HL-60 (cell line): ENCODE measurements around the gene OR10A4.

Experiments used
- GABPA ChIP-seq: IDR thresholded peaks from 2 replicates; pipeline ENCODE4 v1.6.1; 2012; ENCODE audit warnings: low read depth
- POLR2AphosphoS5 ChIP-seq: IDR thresholded peaks from 2 replicates; pipeline ENCODE4 v1.6.1; 2012; ENCODE audit warnings: low read depth
- TF ChIP-seq, protein P1 (sequence below): IDR thresholded peaks from one replicate; pipeline ENCODE4 v1.5.1; 2011; ENCODE audit warnings: low read length, control low read depth, inconsistent platforms; ENCODE audit not compliant: insufficient read depth
- TF ChIP-seq, protein P2 (sequence below): IDR thresholded peaks from 2 replicates; pipeline ENCODE4 v1.6.1; 2012; ENCODE audit warnings: low read depth; ENCODE audit not compliant: insufficient replicate concordance

DNA sequence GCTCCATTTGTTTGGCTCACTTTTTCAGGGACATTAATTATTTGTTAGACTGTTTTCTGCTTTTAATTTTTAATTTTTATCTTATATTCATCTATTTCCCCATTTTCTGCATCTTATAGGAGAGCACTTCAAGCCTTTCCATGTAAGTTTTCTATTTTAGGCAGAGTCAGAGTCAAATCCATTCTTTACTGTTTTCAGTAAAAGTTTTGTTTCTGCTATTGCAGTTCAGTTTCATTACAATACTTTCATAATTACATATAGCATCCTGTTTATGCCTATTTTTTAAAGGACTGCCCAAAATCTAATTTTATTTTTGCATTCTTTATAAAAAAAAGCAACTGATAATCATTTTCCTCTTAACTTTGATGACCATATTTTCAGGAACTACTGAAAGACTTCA lies 34.7 kb upstream of the OR10A4 start:
- TF ChIP-seq POLR2AphosphoS5 = no peak
- TF ChIP-seq, protein P1, sequence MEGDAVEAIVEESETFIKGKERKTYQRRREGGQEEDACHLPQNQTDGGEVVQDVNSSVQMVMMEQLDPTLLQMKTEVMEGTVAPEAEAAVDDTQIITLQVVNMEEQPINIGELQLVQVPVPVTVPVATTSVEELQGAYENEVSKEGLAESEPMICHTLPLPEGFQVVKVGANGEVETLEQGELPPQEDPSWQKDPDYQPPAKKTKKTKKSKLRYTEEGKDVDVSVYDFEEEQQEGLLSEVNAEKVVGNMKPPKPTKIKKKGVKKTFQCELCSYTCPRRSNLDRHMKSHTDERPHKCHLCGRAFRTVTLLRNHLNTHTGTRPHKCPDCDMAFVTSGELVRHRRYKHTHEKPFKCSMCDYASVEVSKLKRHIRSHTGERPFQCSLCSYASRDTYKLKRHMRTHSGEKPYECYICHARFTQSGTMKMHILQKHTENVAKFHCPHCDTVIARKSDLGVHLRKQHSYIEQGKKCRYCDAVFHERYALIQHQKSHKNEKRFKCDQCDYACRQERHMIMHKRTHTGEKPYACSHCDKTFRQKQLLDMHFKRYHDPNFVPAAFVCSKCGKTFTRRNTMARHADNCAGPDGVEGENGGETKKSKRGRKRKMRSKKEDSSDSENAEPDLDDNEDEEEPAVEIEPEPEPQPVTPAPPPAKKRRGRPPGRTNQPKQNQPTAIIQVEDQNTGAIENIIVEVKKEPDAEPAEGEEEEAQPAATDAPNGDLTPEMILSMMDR = no peak
- TF ChIP-seq GABPA = no peak
- TF ChIP-seq, protein P2, sequence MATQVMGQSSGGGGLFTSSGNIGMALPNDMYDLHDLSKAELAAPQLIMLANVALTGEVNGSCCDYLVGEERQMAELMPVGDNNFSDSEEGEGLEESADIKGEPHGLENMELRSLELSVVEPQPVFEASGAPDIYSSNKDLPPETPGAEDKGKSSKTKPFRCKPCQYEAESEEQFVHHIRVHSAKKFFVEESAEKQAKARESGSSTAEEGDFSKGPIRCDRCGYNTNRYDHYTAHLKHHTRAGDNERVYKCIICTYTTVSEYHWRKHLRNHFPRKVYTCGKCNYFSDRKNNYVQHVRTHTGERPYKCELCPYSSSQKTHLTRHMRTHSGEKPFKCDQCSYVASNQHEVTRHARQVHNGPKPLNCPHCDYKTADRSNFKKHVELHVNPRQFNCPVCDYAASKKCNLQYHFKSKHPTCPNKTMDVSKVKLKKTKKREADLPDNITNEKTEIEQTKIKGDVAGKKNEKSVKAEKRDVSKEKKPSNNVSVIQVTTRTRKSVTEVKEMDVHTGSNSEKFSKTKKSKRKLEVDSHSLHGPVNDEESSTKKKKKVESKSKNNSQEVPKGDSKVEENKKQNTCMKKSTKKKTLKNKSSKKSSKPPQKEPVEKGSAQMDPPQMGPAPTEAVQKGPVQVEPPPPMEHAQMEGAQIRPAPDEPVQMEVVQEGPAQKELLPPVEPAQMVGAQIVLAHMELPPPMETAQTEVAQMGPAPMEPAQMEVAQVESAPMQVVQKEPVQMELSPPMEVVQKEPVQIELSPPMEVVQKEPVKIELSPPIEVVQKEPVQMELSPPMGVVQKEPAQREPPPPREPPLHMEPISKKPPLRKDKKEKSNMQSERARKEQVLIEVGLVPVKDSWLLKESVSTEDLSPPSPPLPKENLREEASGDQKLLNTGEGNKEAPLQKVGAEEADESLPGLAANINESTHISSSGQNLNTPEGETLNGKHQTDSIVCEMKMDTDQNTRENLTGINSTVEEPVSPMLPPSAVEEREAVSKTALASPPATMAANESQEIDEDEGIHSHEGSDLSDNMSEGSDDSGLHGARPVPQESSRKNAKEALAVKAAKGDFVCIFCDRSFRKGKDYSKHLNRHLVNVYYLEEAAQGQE = no peak
